Retinal pigment epithelial cell (primary cell): Measurements from ENCODE around the gene IL5.
A peak's percentile ranks its signal among the peaks of the same experiment; 100 is the strongest.

Source experiments
- DNase-seq: peaks from one replicate; pipeline ENCODE4 v3.0.0-alpha.2; 2010; ENCODE audit warnings: low read depth
- H3K4me3 ChIP-seq: 2 replicates; pipeline ENCODE4 v1.5.1; 2011; ENCODE audit warnings: mild to moderate bottlenecking, low read length, control low read depth, moderate library complexity
- TF ChIP-seq, protein P1 (sequence below): conservative IDR thresholded peaks from 2 replicates; pipeline ENCODE4 v1.5.1; 2011; ENCODE audit warnings: low read depth, low read length, control low read depth, inconsistent platforms

The IL5 gene

DNA sequence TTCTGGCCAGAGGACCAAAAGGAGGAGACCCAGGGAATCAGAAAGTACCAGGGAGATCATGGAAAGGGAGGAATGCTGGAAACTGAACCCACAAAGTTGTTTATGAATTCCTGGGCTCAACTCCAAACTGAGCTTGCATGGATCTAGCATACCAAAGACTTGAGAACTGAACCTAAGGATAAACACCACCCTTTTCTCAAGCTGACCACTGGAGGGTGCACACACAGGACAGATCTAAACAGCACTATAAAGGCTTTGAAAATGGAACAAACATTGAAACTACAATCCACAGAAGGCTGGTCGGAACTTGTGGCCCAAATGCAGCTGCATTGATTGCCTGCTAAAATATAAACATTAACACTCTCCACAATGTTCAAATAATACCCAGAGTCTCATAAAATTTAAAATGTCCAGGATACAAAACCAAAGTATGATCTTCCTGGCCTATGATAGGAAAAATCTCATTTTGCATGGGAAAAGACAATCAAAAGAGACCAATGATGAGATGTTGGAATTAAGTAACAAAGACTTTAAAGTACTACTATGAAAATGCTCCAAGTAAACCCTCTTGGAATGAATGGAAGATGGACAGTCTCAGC is 37.1 kb downstream of the IL5 start:
- TF ChIP-seq, protein P1, sequence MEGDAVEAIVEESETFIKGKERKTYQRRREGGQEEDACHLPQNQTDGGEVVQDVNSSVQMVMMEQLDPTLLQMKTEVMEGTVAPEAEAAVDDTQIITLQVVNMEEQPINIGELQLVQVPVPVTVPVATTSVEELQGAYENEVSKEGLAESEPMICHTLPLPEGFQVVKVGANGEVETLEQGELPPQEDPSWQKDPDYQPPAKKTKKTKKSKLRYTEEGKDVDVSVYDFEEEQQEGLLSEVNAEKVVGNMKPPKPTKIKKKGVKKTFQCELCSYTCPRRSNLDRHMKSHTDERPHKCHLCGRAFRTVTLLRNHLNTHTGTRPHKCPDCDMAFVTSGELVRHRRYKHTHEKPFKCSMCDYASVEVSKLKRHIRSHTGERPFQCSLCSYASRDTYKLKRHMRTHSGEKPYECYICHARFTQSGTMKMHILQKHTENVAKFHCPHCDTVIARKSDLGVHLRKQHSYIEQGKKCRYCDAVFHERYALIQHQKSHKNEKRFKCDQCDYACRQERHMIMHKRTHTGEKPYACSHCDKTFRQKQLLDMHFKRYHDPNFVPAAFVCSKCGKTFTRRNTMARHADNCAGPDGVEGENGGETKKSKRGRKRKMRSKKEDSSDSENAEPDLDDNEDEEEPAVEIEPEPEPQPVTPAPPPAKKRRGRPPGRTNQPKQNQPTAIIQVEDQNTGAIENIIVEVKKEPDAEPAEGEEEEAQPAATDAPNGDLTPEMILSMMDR: peak; percentile 80
- peak; percentile 89 for DNase-seq
- H3K4me3 ChIP-seq: no peak overlapping the region

DNA sequence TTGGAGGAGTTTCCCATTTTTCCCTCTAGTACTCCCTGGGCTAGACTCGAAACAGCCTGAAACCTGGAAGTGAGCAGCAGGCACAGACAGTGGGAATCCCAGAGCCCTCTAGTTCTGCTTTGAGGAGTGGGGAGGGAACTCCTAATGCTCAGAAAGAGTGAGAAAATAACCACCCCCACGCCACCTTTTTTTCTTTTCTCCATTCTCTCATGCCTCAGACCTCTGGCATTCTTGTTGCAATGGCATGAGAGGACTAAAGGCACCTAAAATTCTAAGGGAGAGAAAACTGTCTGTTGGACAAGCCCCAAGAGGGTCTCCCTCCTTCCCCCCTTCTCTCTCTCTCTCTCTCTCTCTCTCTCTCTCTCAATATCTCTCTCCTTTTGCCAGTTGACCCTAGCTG is 37.7 kb downstream of the IL5 start:
- no peak for DNase-seq
- TF ChIP-seq, protein P1: no peak
- no peak overlapping the region for H3K4me3 ChIP-seq

DNA sequence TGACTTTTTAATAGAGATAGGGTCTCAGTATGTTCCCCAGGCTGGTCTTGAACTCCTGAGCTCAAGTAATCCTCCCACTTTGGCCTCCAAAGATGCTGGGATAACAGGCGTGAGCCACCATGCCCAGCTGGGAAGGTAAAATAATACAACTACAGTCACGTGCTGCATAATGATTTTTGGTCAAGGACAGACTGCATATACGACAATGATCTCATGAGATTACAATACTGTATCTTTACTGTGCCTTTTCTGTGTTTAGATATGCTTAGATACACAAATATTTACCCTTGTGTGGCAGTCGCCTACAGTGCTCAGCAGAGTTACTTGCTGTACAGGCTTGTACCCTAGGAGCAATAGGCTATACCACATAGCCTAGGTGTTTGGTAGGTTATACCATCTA is 38.6 kb downstream of the IL5 start:
- TF ChIP-seq, protein P1: no peak
- no peak for DNase-seq
- no peak overlapping the region for H3K4me3 ChIP-seq

DNA sequence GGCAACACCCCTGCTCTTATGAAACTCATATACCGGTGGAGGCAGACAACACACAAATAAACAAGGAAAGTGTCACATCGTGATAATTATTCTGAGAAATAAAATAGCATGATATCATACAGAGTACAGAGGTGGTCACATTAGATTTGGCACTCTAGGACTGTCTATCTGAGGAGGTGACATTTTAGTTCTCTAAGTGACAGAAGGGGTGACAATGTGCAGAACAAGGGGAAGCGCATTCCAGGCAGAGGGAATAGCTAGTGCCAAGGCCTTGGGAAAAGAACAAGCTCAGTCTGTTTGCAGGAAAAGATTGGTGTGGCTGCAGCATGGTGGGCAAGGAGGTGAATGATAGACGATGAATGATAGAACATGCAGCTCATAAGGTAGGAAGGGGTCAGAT is 40.1 kb downstream of the IL5 start:
- no peak for DNase-seq
- no peak overlapping the region for H3K4me3 ChIP-seq
- TF ChIP-seq, protein P1: no peak

DNA sequence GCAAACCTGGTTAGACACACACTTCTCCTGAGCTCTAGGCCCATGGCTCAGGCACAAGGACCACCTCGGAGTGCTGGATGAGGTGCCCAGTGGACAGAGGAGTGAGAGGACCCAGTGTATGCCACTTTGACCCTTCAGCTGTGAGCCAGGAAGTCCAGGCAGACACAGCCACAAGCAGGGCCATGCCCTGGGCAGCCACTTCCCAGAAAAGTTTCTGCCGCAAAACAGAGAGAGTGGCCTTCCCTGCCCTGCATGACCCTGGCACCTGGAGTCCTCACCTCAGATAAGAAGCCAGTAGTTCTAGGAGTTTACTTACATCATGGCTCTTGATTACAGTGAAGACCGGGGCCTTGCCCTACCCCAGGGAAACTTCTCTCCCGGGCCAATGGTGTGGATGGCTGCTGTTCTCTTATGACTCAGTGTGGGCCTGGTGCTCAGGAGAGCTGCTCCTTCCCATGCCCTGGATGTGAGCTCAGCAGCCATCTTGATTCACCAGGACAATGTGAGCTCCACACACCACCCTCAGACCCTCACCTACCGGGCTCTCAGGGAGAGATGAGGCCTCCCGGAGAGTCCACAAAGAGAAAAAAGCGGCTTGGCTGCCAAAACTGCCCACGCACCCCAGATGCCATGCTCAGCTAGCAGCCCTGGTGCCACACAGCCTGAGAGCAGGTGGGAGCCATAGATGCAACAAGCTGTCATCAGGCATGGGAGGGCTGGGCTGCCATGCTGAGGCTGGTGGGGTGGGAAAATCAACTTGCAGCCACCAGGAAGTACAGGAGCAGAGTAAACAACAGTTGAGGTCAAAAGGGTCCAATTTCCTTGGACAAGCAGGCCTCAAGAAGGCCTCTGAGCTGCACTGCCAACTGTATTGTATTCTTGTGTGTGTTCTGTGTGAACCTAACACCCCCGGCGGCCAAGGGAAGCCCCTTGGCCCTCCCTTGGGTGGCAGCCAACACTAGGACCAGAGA is 41.1 kb downstream of the IL5 start:
- TF ChIP-seq, protein P1: no peak
- H3K4me3 ChIP-seq: no peak overlapping the region
- no peak for DNase-seq

DNA sequence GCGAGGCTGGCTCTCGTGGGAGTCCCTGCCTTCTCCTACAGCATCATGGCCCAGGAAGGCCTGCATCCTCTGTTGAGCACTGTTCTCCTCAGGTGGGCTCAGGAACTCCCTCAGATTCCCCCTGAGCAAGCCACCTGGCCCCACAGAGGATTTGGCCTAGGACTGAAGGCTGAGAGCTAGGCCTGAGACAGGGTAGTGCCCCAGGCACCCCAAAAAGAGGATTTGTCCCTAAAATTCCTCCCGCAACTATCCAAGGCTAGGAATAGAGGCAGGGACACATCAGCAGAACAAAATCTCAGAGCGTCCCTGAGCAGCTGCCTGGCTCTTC is 41.7 kb downstream of the IL5 start:
- TF ChIP-seq, protein P1: no peak
- no peak overlapping the region for H3K4me3 ChIP-seq
- DNase-seq: no peak
